ENCODE measurements around the gene TBC1D3K.
"Not testable (repeated sequence)": the region's sequence is repeated elsewhere in the genome, so short reads cannot be mapped to it uniquely, and the experiment has no call there.

Gene TBC1D3K

GRCh38 chr17:37924115-37924514, at the start of gene TBC1D3K:
TBC1D3K (plus strand) TSS chr17:37924415; CDS start chr17:37926000, 1,585 bp downstream.
- POLR2A ChIA-PET; DNase-seq (ENCODE audit: extremely low spot score); CTCF ChIA-PET: not testable (repeated sequence)

- CTCF ChIA-PET, result no interaction called here
- POLR2A ChIA-PET, result no interaction called here
- no peak for TF ChIP-seq CTCF (IDR thresholded peaks at IDR 0.05; ENCODE audit: control extremely low read depth, extremely low read depth, low read depth, missing control alignments)
- DNase-seq (ENCODE audit: extremely low spot score), result no peak
Measured at GRCh38 chr17:37884516-37884915, 39.7 kb upstream of the TBC1D3K start.

- POLR2A ChIA-PET, result no interaction called here
- CTCF ChIA-PET, result no interaction called here
- no peak for DNase-seq (ENCODE audit: extremely low spot score)
- TF ChIP-seq CTCF (IDR thresholded peaks at IDR 0.05; ENCODE audit: control extremely low read depth, extremely low read depth, low read depth, missing control alignments), result no peak
Measured at GRCh38 chr17:37885136-37885535, 39.1 kb upstream of the TBC1D3K start.

GRCh38 chr17:37888881-37889280, 35.3 kb upstream of the TBC1D3K start:
- no peak for DNase-seq (ENCODE audit: extremely low spot score)
- ChIA-PET POLR2A (no interaction called here), CTCF (no interaction called here)
- no peak for TF ChIP-seq CTCF (IDR thresholded peaks at IDR 0.05; ENCODE audit: control extremely low read depth, extremely low read depth, low read depth, missing control alignments)

- DNase-seq (ENCODE audit: extremely low spot score); CTCF ChIA-PET; POLR2A ChIA-PET: not testable (repeated sequence)
Measured at GRCh38 chr17:37896961-37897360, 27.3 kb upstream of the TBC1D3K start.

All from GM10248 (cell line).